ENCODE results near the gene CMSS1. TPM values are rescaled to one million over a fixed set of nuclear protein-coding genes. Genes with fewer than 3 reads are reported as not detected.

Gene CMSS1
- total RNA-seq, 1 experiment from 2014 or later: 98.6 TPM

DNA sequence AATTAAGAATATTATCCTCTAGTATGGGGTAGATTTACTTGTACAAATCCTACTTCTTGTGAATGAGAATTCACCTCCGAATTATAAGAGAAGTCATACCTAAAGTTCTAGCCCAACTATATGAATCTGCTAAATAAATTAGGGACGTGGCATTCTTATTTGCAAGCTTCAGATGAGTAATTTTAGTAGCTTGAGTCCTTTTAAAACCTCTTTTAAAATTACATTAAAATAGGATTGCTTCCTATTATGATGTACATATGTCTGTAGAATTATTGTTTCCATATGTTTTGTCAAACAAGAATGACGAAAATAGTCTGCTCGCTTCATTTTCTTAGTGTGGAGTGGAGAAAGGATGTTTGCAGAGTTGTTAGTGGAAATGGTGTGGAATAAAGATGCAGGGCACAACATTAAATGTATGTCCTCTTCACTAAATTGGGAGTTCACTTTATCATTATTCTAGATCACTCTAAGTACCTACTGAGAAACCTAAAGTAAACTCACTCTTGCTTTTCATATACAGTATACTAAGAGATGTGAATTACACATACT is 59.4 kb downstream of the CMSS1 start:
- ChIA-PET POLR2A (ENCODE audit: low non-redundant PET) (no interaction called here), CTCF (interaction anchor here (0.7 kb wide), 1 partner anchor 191 kb away, joined by 4 read pairs; no protein-coding TSS in a partner anchor)
- TF ChIP-seq EZH2 (IDR thresholded peaks at IDR 0.05; ENCODE audit: borderline replicate concordance, low read depth, low read length, poor library complexity, severe bottlenecking) (no peak), CTCF (conservative IDR thresholded peaks at IDR 0.05; ENCODE audit: low read depth, low read length) (no peak)
- Histone ChIP-seq H3K27me3 (replicated peaks; ENCODE audit: insufficient read depth, low read depth, low read length, poor library complexity) (no peaks in the 10 kb centered on the region), H3K4me1 (ENCODE audit: insufficient read depth, low read length, poor library complexity, severe bottlenecking) (peaks cover 12% of the 10 kb centered on the region), H3K36me3 (ENCODE audit: insufficient read depth, low read length, poor library complexity, severe bottlenecking) (no peaks in the 10 kb centered on the region), H3K9me3 (ENCODE audit: low read depth, low read length, poor library complexity, severe bottlenecking) (no peaks in the 10 kb centered on the region), H3K27ac (ENCODE audit: low read depth, low read length, poor library complexity, severe bottlenecking) (no peak overlapping the region), H3K4me3 (ENCODE audit: low read depth, low read length, poor library complexity, severe bottlenecking) (no peak overlapping the region)
- BruUV-seq (replicated peaks): no TSS peak
- no peak for DNase-seq (ENCODE audit: low spot score)
- intact Hi-C loops (cut with micrococcal nuclease; ENCODE audit: unreplicated experiment): no loop called here

DNA sequence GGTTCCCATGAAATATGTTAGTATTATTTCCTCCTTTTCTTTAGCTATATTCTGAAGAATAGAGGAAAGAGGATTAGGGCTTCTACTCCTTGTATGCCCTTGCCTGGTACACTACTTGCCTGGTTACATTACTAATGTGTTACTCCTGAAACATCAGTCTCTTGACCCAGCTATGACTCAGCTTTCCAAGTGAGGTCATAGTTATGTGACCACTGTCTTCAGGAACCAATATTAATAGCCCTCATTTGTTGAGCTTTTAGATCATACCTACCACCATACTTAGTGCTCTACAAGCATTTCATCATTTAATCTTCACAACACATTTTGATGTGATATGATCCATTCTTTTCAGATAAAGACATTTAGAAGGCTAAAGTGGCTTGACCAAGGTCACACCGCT is 60.3 kb downstream of the CMSS1 start:
- Histone ChIP-seq H3K36me3 (ENCODE audit: insufficient read depth, low read length, poor library complexity, severe bottlenecking) (no peaks in the 10 kb centered on the region), H3K27me3 (replicated peaks; ENCODE audit: insufficient read depth, low read depth, low read length, poor library complexity) (no peaks in the 10 kb centered on the region), H3K27ac (ENCODE audit: low read depth, low read length, poor library complexity, severe bottlenecking) (no peak overlapping the region), H3K4me1 (ENCODE audit: insufficient read depth, low read length, poor library complexity, severe bottlenecking) (peaks cover 12% of the 10 kb centered on the region), H3K4me3 (ENCODE audit: low read depth, low read length, poor library complexity, severe bottlenecking) (no peak overlapping the region), H3K9me3 (ENCODE audit: low read depth, low read length, poor library complexity, severe bottlenecking) (no peaks in the 10 kb centered on the region)
- BruUV-seq (replicated peaks): no TSS peak
- POLR2A ChIA-PET (ENCODE audit: low non-redundant PET): no interaction called here
- no peak for DNase-seq (ENCODE audit: low spot score)
- intact Hi-C loops (cut with micrococcal nuclease; ENCODE audit: unreplicated experiment): no loop called here
- CTCF ChIA-PET: no interaction called here
- TF ChIP-seq CTCF (conservative IDR thresholded peaks at IDR 0.05; ENCODE audit: low read depth, low read length) (no peak), EZH2 (IDR thresholded peaks at IDR 0.05; ENCODE audit: borderline replicate concordance, low read depth, low read length, poor library complexity, severe bottlenecking) (no peak)

- intact Hi-C loops (cut with micrococcal nuclease; ENCODE audit: unreplicated experiment): no loop called here
- POLR2A ChIA-PET (ENCODE audit: low non-redundant PET): no interaction called here
Measured at GRCh38 chr3:99879275-99879674, 61.6 kb downstream of the CMSS1 start.

More at GRCh38 chr3:99879275-99879674, 61.6 kb downstream of the CMSS1 start:
- H3K36me3 ChIP-seq (ENCODE audit: insufficient read depth, low read length, poor library complexity, severe bottlenecking): no peaks in the 10 kb centered on the region
- CTCF ChIA-PET: no interaction called here
- BruUV-seq (replicated peaks): no TSS peak
- peaks cover 10% of the 10 kb centered on the region for H3K4me1 ChIP-seq (ENCODE audit: insufficient read depth, low read length, poor library complexity, severe bottlenecking)
- H3K9me3 ChIP-seq (ENCODE audit: low read depth, low read length, poor library complexity, severe bottlenecking): no peaks in the 10 kb centered on the region
- no peak for DNase-seq (ENCODE audit: low spot score)
- H3K4me3 ChIP-seq (ENCODE audit: low read depth, low read length, poor library complexity, severe bottlenecking): no peak overlapping the region
- TF ChIP-seq EZH2 (IDR thresholded peaks at IDR 0.05; ENCODE audit: borderline replicate concordance, low read depth, low read length, poor library complexity, severe bottlenecking) (no peak), CTCF (conservative IDR thresholded peaks at IDR 0.05; ENCODE audit: low read depth, low read length) (no peak)
- no peak overlapping the region for H3K27ac ChIP-seq (ENCODE audit: low read depth, low read length, poor library complexity, severe bottlenecking)
- no peaks in the 10 kb centered on the region for H3K27me3 ChIP-seq (replicated peaks; ENCODE audit: insufficient read depth, low read depth, low read length, poor library complexity)

Data from A673 (cell line).